Right ventricle myocardium inferior (tissue), 1 donor: ENCODE results near the gene PADI4. TPM values are rescaled to one million over a fixed set of nuclear protein-coding genes. Genes with fewer than 3 reads are reported as not detected.
A peak's percentile ranks its signal among the peaks of the same experiment; 100 is the strongest.

Experiments
- ATAC-seq: fragments of 200-7000 bp; cut with Tn5 transposase; one replicate; pipeline ENCODE4 v1.9.1; 2020; ENCODE audit warnings: mild to moderate bottlenecking, moderate library complexity
- DNase-seq: peaks from one replicate; pipeline ENCODE4 v3.0.0; 2021; ENCODE audit errors: missing footprints
- intact Hi-C: fragments of 100-400 bp; cut with DNase I; formaldehyde crosslinking; loops from one replicate; pipeline ENCODE4 v1.11.0; 2022
- total RNA-seq: library from RNA; stranded (reverse); fragmentation: NEBNext Ultra II Directional; extraction: Animal tissue kit (Norgen Biotek cat#: 25700); gene quantifications from one replicate; pipeline ENCODE4 v1.2.1, GENCODE V29; 2021
- donor health status: DM: no; HTN: yes; CAD: no; lungs with severe emphysema.

Gene PADI4
- total RNA-seq, 1 donor from 2014 or later: 0.24 TPM

DNA sequence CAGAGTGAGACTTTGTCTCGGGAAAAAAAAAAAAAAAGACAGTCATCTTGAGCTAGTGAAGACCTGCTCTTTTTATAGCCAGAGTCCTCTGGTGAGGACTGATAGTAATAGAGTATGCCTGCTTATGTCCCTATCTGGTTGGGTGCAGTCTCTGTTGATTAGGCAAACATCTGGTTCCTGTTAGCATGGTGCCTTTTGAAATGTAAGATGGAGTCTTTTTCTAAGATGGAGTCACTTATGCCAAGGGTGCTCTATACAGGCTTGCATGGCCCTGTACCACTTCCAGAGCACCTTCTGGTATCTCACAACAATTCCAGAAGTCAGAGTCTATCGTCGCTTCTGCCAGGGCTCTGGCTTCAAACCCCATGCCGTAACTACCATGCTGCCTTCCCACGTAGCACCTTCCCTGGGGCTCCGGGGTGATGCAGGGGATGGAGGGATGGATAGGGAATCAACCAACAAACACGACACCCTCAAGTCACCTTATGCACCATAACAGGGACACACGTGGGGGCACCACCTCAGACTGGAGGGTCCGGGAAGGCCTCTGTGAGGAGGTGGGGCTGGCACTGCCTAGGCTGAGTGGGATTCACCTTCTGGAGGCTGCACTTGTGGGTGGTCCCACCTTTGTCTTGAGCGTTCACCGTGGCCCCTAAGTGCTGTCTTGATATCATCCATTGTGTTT is 52.4 kb downstream of the PADI4 start:
- no peak for DNase-seq
- no peak for ATAC-seq
- intact Hi-C loops: no loop called here

DNA sequence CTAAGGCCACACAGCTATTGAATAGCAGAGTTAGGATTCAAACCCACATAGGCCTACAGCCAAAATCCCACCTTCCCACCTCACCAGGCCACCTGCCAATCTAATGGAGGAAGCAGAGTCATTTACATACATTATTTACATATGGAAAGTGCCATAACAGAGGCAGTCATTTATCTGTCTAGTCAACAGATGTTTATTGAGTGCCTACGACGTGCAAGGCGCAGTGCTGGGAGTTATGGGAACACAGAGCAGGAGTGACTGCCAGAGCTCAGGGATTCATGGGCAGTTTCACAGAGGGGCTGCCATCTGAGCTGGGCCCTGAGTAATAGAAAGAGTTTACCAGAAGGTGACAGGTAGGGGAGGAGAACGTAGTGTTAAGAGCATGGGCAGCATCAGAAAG is 53.7 kb downstream of the PADI4 start:
- no peak for DNase-seq
- no peak for ATAC-seq
- intact Hi-C loops: no loop called here

DNA sequence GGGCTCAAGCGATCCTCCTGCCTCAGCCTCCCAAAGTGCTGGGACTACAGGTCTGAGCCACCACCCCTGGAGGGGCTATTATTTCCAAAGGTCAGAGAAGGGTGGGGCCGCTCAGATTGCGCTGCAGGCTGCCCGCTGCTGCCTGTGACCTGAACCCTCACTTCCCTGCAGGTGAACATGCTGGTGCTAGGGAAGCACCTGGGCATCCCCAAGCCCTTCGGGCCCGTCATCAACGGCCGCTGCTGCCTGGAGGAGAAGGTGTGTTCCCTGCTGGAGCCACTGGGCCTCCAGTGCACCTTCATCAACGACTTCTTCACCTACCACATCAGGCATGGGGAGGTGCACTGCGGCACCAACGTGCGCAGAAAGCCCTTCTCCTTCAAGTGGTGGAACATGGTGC is 55.4 kb downstream of the PADI4 start:
- intact Hi-C loops: no loop called here
- ATAC-seq: no peak

DNA sequence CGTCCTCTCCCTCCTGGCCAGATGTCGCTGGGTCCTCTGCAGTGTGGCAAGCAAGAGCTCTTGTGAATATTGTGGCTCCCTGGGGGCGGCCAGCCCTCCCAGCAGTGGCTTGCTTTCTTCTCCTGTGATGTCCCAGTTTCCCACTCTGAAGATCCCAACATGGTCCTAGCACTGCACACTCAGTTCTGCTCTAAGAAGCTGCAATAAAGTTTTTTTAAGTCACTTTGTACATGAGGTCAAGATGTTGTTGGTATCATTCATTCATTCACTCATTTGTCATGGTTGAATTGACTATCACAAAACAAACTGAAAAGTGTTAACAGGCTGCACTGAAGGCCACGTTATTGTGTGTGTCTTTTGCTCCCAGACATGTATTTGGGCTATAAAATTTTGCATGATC is 55.8 kb downstream of the PADI4 start:
- ATAC-seq (no peak), DNase-seq (no peak)
- intact Hi-C loops: no loop called here

More for the DNA sequence above, 55.4 kb downstream of the PADI4 start:
- DNase-seq: no peak

DNA sequence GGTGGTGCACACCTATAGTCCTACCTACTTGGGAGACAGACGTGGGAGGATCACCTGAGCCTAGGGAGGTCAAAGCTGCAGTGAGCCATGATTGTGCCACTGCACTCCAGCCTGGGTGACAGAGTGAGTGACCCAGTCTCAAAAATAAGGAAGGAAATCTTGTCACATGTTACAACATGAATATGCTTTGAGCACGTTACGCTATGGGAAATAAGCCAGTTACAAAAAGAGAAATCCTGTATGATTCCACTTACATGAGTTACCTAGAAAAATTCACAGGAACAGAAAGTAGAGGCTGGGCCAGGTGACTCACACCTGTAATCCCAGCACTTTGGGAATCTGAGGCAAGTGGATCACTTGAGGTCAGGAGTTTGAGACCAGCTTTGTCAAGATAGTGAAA is 57.3 kb downstream of the PADI4 start:
- DNase-seq (no peak), ATAC-seq (no peak)
- intact Hi-C loops: no loop called here

DNA sequence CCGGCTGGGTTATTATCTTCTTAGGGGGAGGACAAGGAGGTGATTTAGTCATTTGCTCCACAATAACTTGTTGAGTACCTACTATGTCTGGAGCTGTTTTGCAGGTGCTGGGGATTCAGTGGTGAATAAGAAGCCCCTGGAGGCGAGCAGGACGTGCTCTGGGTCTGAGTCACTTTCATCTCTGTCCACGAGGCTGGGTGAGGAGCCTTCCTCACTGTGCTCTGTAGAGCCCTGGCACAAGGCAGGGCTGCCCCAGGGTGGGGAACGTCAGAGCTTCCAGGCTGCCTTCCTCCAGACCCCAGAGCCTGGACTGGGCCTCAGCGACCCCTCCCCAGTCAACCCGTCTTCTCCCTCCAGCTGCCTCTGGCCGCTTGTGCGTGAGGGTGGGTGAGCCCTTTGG is 61.5 kb downstream of the PADI4 start:
- ATAC-seq (no peak), DNase-seq (peak; percentile 53)

DNA sequence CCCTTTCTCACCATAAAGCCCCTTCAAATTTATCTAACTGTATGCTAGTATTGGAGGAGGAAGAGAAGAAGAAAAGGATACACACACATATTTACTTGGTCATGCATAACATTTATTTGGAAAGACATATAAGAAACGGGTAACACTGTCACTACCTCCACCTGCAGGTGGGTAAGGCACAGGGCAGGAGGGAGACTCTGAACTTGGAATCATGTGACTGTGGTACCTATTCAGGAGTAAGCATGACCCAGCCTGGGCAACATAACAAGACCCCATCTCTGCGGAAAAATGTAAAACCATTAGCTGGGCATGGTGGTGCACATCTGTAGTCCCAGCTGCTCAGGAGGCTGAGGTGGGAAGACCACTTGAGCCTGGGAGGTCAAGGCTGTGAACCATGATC is 62.6 kb downstream of the PADI4 start:
- ATAC-seq (no peak), DNase-seq (no peak)
- intact Hi-C loops: no loop called here

More for the DNA sequence above, 61.5 kb downstream of the PADI4 start:
- intact Hi-C loops: no loop called here

DNA sequence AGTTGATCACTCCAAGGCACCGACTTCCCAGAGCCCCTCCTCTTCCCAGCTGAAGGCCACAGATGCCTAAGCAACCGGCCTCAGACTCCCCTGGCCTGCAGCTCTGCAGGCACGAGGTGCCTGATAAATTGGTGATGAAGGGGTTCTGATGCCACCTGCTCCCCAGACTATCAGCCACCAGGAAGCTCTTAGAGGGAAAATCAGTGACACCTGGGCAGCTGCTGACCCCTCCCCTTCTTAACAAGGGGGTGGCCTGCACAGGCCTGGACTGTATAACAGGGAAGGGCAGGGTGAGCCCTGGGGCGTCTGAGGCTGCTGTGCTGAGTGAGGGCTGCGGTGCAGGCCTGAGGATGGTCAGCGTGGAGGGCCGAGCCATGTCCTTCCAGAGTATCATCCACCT is 63.9 kb downstream of the PADI4 start, which contains the start of gene PADI6:
TSS of gene PADI6 (plus strand) at position 301 of the 400 bp plus-strand sequence. CDS start at position 351, 50 bp downstream.
- intact Hi-C loops: no loop called here
- no peak for ATAC-seq
- DNase-seq: no peak

DNA sequence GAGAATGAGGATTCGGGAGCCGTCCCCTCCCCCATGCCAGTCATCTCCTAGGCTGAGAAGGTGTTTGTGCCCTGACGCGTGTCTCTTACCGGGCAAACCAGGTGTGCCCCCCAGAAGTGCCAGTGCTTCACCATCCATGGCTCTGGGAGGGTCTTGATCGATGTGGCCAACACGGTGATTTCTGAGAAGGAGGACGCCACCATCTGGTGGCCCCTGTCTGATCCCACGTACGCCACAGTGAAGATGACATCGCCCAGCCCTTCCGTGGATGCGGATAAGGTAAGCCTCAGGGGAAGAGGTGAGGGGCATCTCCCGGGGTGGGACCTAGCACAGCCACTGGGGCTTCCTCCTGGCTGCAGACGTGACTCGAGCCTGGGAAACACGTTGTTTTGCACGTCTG is 65.0 kb downstream of the PADI4 start:
- DNase-seq: no peak
- intact Hi-C loops: no loop called here
- no peak for ATAC-seq

DNA sequence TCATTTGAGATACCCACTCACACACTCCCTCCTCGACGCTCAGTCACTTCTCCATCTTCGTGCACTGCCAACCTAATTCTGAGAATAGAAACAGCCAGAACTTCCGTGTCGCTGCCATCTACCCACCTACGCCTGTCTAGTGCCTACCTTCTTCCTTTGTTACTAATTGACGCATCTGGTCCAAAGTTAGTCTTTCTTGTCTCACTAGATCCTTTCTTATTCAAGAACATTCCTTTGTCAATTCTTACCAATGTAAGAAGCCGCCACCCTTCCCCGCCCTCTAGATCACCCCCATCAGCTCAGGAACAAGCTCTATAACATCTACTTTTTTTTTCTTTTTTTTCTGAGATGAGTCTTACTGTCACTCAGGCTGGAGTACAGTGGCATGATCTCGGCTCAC is 67.7 kb downstream of the PADI4 start:
- intact Hi-C loops: no loop called here
- no peak for DNase-seq

DNA sequence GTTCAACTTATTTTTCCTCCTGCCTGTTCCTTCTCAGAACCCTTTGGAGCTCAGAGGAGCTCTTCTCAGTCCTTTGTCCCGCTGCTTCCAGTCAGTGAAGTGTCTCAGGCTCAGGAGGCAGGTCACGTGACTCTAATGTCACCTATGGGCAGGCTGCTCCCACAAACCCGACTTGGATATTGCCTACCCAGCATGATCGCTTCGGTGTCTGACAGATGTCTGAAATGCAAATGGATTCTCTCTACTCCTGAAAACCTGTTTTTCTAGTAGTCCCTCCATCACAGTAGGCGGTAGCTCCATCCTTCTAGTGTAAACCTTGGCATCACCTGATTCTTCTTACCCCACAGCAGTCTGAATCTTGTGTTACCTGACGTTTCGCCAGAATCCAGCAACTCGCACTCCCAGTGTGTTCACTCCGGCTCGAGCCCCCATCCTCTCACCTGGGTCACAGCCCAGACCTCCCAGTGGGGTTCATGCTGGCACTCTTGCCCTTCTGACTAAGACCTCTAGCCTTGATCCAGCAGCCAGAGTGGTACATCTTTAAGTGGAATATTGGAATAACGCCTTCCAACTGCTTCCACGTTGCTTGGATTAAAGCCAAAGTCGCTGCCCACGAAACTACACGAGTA is 69.4 kb downstream of the PADI4 start:
- intact Hi-C loops: no loop called here
- ATAC-seq: no peak
- DNase-seq: no peak

More for the DNA sequence above, 67.7 kb downstream of the PADI4 start:
- ATAC-seq: no peak

DNA sequence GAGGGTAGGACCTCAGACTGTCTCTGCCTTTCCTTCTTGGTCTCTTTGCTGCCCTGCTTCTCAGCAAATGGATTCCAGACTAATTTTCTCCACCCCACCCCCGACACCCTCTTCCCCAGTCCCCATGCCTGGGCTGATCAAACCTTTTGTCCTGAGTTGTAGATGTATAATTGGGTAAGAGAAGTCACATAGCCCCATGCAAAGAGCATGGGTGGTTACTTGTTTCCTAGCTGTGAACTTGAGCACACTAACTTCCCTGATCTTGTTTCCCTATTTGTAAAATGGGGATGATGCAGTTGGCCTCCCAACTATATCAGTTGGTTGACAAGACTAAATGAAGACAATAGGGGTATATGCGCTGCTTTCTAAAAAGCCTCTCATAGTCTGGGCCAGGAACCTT is 73.2 kb downstream of the PADI4 start:
- intact Hi-C loops: no loop called here
- DNase-seq (no peak), ATAC-seq (no peak)

DNA sequence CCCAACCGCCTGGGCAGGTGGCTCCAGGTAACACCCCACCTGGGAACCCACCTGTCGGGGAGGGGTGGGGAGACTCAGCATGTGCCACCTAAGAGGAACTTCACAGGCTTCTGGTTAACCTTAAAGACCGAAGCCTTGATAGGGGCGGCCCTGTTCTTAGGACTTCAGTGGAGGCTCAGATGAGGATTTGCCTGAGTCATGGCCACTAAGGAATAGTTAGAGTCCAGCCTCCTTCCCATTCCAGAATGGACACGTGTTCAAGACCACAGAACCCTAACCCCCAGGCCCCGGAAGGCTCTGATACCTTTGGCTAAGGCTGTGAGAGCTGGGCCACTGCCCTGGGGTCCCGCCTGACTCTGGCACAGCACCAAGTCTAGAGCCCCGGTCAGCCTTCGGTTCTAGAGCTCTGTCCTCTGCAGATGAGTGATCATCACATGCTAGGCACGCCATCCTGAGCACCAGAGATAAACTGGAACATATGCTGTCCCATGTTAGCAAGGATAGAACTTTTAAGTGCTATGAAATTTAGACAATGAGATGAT is 84.3 kb downstream of the PADI4 start:
- intact Hi-C loops: no loop called here
- DNase-seq: no peak
- no peak for ATAC-seq

DNA sequence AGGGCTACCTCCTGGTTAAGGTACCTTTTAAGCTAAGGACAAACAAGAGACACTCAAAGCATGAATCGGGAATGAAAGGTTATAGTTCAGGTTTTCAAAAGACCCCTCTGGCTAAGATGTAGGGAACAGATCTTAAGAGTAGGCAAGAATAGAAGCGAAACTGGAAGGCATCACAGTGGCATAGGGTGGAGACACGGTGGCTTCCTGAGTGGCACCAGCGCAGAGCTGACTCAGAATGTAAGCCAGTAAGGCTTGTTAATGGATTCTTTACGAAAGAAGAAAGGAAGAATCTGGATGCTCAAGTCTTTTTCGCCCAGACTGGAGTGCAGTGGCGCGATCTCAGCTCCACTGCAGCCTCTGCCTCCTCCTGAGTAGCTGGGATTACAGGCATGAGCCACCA is 85.2 kb downstream of the PADI4 start:
- intact Hi-C loops: no loop called here
- DNase-seq (no peak), ATAC-seq (no peak)

DNA sequence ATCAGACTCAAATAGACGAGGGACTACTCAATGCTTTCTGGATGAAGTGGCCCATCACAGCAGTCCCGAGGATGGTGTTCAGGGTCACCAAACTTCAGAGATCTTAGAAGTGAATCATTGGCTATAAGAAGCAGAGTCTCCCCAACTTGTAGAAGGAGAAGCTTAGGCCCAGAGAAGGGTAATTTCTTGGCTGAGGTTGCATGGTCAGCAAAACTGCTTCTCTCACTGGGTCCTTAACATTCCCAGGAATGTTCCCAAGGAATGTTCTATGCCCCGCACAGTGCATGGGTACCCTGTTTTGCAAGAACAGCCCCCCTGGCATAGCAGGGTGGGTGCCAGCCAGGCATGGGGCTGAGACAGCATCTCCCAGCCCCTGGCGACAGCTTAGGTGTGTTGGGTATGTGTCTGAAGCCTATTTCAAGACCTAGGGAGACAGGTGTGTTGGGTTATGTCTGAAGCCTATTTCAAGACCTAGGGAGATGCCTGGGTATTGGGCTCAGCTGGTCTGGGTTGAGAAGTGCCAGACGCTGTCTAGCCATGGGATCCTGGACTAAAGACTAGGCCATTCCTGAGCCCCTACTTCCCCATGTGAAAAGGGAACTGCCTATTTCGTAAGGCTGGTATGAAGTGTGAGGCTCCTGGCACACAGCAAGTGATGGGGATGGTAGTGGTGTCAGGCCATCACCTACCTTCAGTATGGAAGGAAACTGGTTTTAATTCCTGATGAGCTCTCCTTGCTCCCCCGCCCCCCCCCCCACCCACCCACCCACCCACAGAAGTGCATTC is 90.1 kb downstream of the PADI4 start:
- DNase-seq (no peak), ATAC-seq (no peak)
- intact Hi-C loops: no loop called here

DNA sequence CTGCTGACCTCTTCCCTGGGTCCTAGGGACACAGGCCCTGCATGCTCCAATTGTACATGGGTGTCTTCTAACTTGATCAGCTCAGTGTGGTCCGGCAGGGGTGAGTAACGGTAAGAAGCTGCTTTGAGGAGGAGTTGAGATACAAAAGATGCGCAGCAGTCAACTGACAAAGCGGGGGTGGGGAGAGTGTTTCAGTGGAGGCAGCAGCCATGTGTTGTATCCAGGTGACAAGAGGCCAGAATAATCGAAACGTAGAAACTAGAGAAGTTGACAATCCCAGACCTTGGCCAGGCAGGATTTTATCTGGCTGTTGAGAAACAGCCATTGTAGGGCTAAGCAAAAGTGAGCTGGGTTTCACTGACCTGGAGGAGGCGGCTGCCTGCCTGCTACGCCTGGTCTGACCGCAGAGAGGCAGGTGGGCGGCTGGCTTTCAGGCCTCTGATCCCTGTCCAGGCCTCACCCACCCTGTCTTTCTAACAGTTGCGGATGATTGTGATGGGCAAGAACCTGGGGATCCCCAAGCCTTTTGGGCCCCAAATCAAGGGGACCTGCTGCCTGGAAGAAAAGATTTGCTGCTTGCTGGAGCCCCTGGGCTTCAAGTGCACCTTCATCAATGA is 92.8 kb downstream of the PADI4 start:
- DNase-seq (no peak), ATAC-seq (no peak)
- intact Hi-C loops: loop anchor here (10.0 kb wide), 1 partner anchor 276 kb away; no protein-coding TSS in a partner anchor

DNA sequence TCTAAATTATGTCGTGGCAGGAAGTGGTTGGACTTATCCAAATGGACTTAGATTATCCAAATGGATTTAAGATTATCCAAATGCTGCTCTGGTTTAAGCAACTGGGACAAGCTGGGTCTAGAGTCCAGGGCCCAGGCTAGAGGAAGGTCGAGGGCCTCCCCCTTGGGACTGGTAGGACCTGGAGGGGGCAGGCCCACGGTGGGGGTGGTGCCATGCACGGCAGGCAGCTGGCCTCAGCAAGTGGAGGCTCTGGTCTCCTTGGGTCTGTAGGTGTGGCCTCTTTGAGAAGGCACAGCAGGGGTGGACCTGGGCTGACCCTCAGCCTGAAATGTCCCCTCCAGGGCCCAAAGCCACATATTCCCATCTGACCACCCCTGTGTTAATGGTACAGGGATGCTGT is 93.8 kb downstream of the PADI4 start:
- DNase-seq (no peak), ATAC-seq (no peak)
- intact Hi-C loops: loop anchor here (10.0 kb wide), 1 partner anchor 277 kb away; no protein-coding TSS in a partner anchor

DNA sequence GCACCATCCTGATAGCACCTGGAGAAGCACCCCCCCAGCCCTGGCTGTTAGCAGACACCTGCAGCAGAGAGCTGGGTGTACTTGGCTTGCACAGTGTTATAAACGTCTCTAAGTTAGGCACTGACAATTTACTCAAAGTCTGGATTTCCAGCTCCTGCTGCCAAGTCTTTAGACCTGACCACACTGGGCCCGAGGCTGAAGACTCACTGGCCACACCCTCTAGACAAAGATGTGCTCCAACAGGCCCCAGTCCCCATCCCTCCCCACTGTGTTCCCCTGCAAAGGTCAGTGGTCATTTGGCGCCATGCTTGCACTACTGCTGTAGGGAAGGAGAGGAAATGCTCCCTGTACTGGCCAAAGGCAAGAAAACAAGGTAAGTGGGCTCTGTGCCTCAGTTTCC is 95.1 kb downstream of the PADI4 start:
- no peak for ATAC-seq
- intact Hi-C loops: loop anchor here (10.0 kb wide), 1 partner anchor 278 kb away; no protein-coding TSS in a partner anchor
- DNase-seq: no peak
